Osteoblast (primary cell): Measurements from ENCODE around the gene RTF1. TPM values are rescaled to one million over a fixed set of nuclear protein-coding genes. Genes with fewer than 3 reads are reported as not detected.

Experiments used
- DNase-seq: peaks from one replicate; pipeline ENCODE4 v3.0.0; 2011; ENCODE audit warnings: low spot score, mixed read lengths; ENCODE audit not compliant: insufficient read length; ENCODE audit errors: missing footprints
- H2AFZ ChIP-seq: 2 replicates; pipeline ENCODE4 v1.6.0; 2011; ENCODE audit warnings: mild to moderate bottlenecking, low read length
- H3K27ac ChIP-seq: 2 replicates; pipeline ENCODE4 v1.5.1; 2011; ENCODE audit warnings: mild to moderate bottlenecking, low read depth, low read length, moderate library complexity
- H3K27me3 ChIP-seq: 2 replicates; pipeline ENCODE4 v1.6.0; 2012; ENCODE audit warnings: mild to moderate bottlenecking, control low read depth, inconsistent platforms, low read length, moderate library complexity; ENCODE audit not compliant: insufficient read depth
- H3K36me3 ChIP-seq: 2 replicates; pipeline ENCODE4 v1.5.1; 2011; ENCODE audit warnings: mild to moderate bottlenecking, low read length, control low read depth, moderate library complexity; ENCODE audit not compliant: insufficient read depth
- H3K4me1 ChIP-seq: 2 replicates; pipeline ENCODE4 v1.5.1; 2011; ENCODE audit warnings: mild to moderate bottlenecking, low read length, control low read depth, moderate library complexity; ENCODE audit not compliant: insufficient read depth
- H3K4me2 ChIP-seq: 2 replicates; pipeline ENCODE4 v1.6.0; 2011; ENCODE audit warnings: mild to moderate bottlenecking, low read length; ENCODE audit not compliant: insufficient read depth
- H3K4me3 ChIP-seq: fragments of 200-600 bp; sonication (generic); 3 replicates; pipeline ENCODE4 v1.5.1; 2012; ENCODE audit warnings: mild to moderate bottlenecking, low read length, inconsistent platforms; ENCODE audit not compliant: insufficient read depth
- H3K79me2 ChIP-seq: 2 replicates; pipeline ENCODE4 v1.6.0; 2012; ENCODE audit warnings: mild to moderate bottlenecking, low read length, control low read depth, inconsistent platforms; ENCODE audit not compliant: insufficient read depth
- H3K9me3 ChIP-seq: 2 replicates; pipeline ENCODE4 v1.5.1; 2011; ENCODE audit warnings: low read depth, low read length, control low read depth
- H4K20me1 ChIP-seq: 2 replicates; pipeline ENCODE4 v1.6.0; 2012; ENCODE audit warnings: mild to moderate bottlenecking, low read length, control low read depth; ENCODE audit not compliant: insufficient read depth
- CTCF ChIP-seq: IDR thresholded peaks from 2 replicates; pipeline ENCODE4 v1.5.1; 2011; ENCODE audit warnings: mild to moderate bottlenecking, low read depth, low read length, moderate library complexity; ENCODE audit errors: extremely low read depth
- total RNA-seq: library from RNA; depleted of rRNA; stranded (reverse); fragments of >200 nt; gene quantifications from 2 replicates; pipeline ENCODE4 v1.2.3, GENCODE V29; 2012

The RTF1 gene
- total RNA-seq, 1 donor = 26.1 TPM

- no peak overlapping the region for H3K4me2 ChIP-seq
- no peak for TF ChIP-seq CTCF
- H3K4me1 ChIP-seq = peaks cover 2% of the 10 kb centered on the region
- H3K27ac ChIP-seq = no peak overlapping the region
- no peak for DNase-seq
- H2AFZ ChIP-seq = no peak overlapping the region
- H3K79me2 ChIP-seq = peaks cover 9% of the 10 kb centered on the region
- H4K20me1 ChIP-seq = peaks cover 3% of the 10 kb centered on the region
- no peaks in the 10 kb centered on the region for H3K9me3 ChIP-seq
- no peak overlapping the region for H3K4me3 ChIP-seq
- H3K27me3 ChIP-seq = no peaks in the 10 kb centered on the region
- no peaks in the 10 kb centered on the region for H3K36me3 ChIP-seq
Measured at GRCh38 chr15:41411441-41411840, 5.5 kb upstream of the RTF1 start.

- Histone ChIP-seq H3K27me3 (no peaks in the 10 kb centered on the region), H3K79me2 (peaks cover 54% of the 10 kb centered on the region), H2AFZ (peak overlapping the region; percentile 99), H3K4me1 (peaks cover 11% of the 10 kb centered on the region), H3K27ac (peak overlapping the region; percentile 82), H3K4me2 (peak overlapping the region; percentile 100), H3K4me3 (peak overlapping the region; percentile 98), H3K9me3 (no peaks in the 10 kb centered on the region), H4K20me1 (peaks cover 32% of the 10 kb centered on the region), H3K36me3 (no peaks in the 10 kb centered on the region)
- no peak for TF ChIP-seq CTCF
- no peak for DNase-seq
Measured at GRCh38 chr15:41416128-41416741, 660 bp upstream of the RTF1 start.

- H4K20me1 ChIP-seq = peaks cover 42% of the 10 kb centered on the region
Measured at GRCh38 chr15:41417418-41418195, 712 bp downstream of the RTF1 start.

More at GRCh38 chr15:41417418-41418195, 712 bp downstream of the RTF1 start:
- Histone ChIP-seq H3K4me1 (peaks cover 11% of the 10 kb centered on the region), H3K36me3 (no peaks in the 10 kb centered on the region), H3K79me2 (peaks cover 67% of the 10 kb centered on the region), H2AFZ (peak overlapping the region; percentile 53), H3K27ac (peak overlapping the region; percentile 48), H3K27me3 (no peaks in the 10 kb centered on the region), H3K4me2 (peak overlapping the region; percentile 93), H3K4me3 (peak overlapping the region; percentile 98), H3K9me3 (no peaks in the 10 kb centered on the region)
- peak; percentile 92 for DNase-seq
- TF ChIP-seq CTCF = no peak
